ENCODE results near the gene POU5F1. TPM values are rescaled to one million over a fixed set of nuclear protein-coding genes. Genes with fewer than 3 reads are reported as not detected.
"Not testable (repeated sequence)": the region's sequence is repeated elsewhere in the genome, so short reads cannot be mapped to it uniquely, and the experiment has no call there.

POU5F1 gene
- total RNA-seq (2014; rRNA removed; shearing (Covaris generic)) (0.44 TPM in 1 of 2 replicates, not detected in the other), total RNA-seq (2022) (0.86 and 1.4 TPM in 2 replicates), Bru-seq, nascent RNA (percentile 31 among the genes with signal in this experiment), BruChase-seq, experiment 1, labeled RNA remaining after a 6-hour chase (percentile 33 among the genes with signal in this experiment), BruChase-seq, experiment 2, labeled RNA remaining after a 2-hour chase (percentile 31 among the genes with signal in this experiment)
- long read RNA-seq = 0 reads

GRCh38 chr6:31170600-31170881 lies at the start of gene POU5F1:
POU5F1 (minus strand) TSS chr6:31170682; CDS start chr6:31170620, 62 bp downstream.
- Histone ChIP-seq H2AFZ (ENCODE audit: low read length) (no peak within 1 kb of the TSS), H3K79me2 (ENCODE audit: insufficient read depth, low read depth, low read length) (no peaks in the 10 kb centered on the region), H3K9me3 (ENCODE audit: low read length) (no peaks in the 10 kb centered on the region), H3K4me1 (ENCODE audit: insufficient read depth, low read length, poor library complexity, severe bottlenecking) (peaks cover 3% of the 10 kb centered on the region), H4K20me1 (ENCODE audit: insufficient read depth, low read length) (no peaks in the 10 kb centered on the region), H3K4me3 (ENCODE audit: low read depth, low read length, poor library complexity, severe bottlenecking) (no peak within 1 kb of the TSS), H3K27ac (ENCODE audit: low read depth, low read length, poor library complexity, severe bottlenecking) (no peak within 1 kb of the TSS), H3K4me2 (ENCODE audit: low read length) (no peak within 1 kb of the TSS), H3K9me2 (ENCODE audit: insufficient read depth, low read length) (no peaks in the 10 kb centered on the region), H3K36me3 (ENCODE audit: insufficient read depth, low read length) (no peaks in the 10 kb centered on the region)
- no peak for DNase-seq (ENCODE audit: low spot score)
- no TSS peak for BruUV-seq (replicated peaks)
- ChIA-PET CTCF (ENCODE audit: unreplicated experiment) (no interaction called here), POLR2A (no interaction called here)
- intact Hi-C loops (cut with micrococcal nuclease; ENCODE audit: unreplicated experiment) = no loop called here
- no peak for TF ChIP-seq CTCF (conservative IDR thresholded peaks at IDR 0.05; ENCODE audit: low read length)
- no peak for TF ChIP-seq EZH2phosphoT487 (IDR thresholded peaks at IDR 0.05; ENCODE audit: borderline replicate concordance, low read depth, low read length)

GRCh38 chr6:31216208-31216898 lies 45.9 kb upstream of the POU5F1 start:
- Histone ChIP-seq H3K4me3 (ENCODE audit: low read depth, low read length, poor library complexity, severe bottlenecking) (peak overlapping the region; percentile 5), H3K36me3 (ENCODE audit: insufficient read depth, low read length) (no peaks in the 10 kb centered on the region; the same call in 1 of the 2 replicates), H3K9me2 (ENCODE audit: insufficient read depth, low read length) (no peaks in the 10 kb centered on the region), H2AFZ (ENCODE audit: low read length) (peak overlapping the region; percentile 89), H3K27ac (ENCODE audit: low read depth, low read length, poor library complexity, severe bottlenecking) (peak overlapping the region; percentile 53), H4K20me1 (ENCODE audit: insufficient read depth, low read length) (no peaks in the 10 kb centered on the region), H3K4me1 (ENCODE audit: insufficient read depth, low read length, poor library complexity, severe bottlenecking) (peaks cover 24% of the 10 kb centered on the region), H3K79me2 (ENCODE audit: insufficient read depth, low read depth, low read length) (no peaks in the 10 kb centered on the region), H3K4me2 (ENCODE audit: low read length) (peak overlapping the region; percentile 41; the same call in 1 of the 2 replicates), H3K9me3 (ENCODE audit: low read length) (peaks cover 51% of the 10 kb centered on the region)
- BruUV-seq (replicated peaks) = no TSS peak
- TF ChIP-seq CTCF (conservative IDR thresholded peaks at IDR 0.05; ENCODE audit: low read length) (no peak), EZH2phosphoT487 (IDR thresholded peaks at IDR 0.05; ENCODE audit: borderline replicate concordance, low read depth, low read length) (no peak)
- POLR2A ChIA-PET = interaction anchor here (0.6 to 0.7 kb wide), 3 partner anchors 9 to 509 kb away, joined by 3 to 4 read pairs (median 4); no protein-coding TSS in a partner anchor
- CTCF ChIA-PET (ENCODE audit: unreplicated experiment) = no interaction called here
- intact Hi-C loops (cut with micrococcal nuclease; ENCODE audit: unreplicated experiment) = no loop called here
- DNase-seq (ENCODE audit: low spot score) = peak; percentile 45

GRCh38 chr6:31215216-31215615 lies 44.7 kb upstream of the POU5F1 start:
- CTCF ChIA-PET (ENCODE audit: unreplicated experiment); H3K36me3 ChIP-seq (ENCODE audit: insufficient read depth, low read length); H3K9me2 ChIP-seq (ENCODE audit: insufficient read depth, low read length); H2AFZ ChIP-seq (ENCODE audit: low read length); DNase-seq (ENCODE audit: low spot score); H3K4me2 ChIP-seq (ENCODE audit: low read length); H3K27ac ChIP-seq (ENCODE audit: low read depth, low read length, poor library complexity, severe bottlenecking); BruUV-seq (replicated peaks); H3K4me3 ChIP-seq (ENCODE audit: low read depth, low read length, poor library complexity, severe bottlenecking); H4K20me1 ChIP-seq (ENCODE audit: insufficient read depth, low read length); H3K79me2 ChIP-seq (ENCODE audit: insufficient read depth, low read depth, low read length); intact Hi-C loops (cut with micrococcal nuclease; ENCODE audit: unreplicated experiment): not testable (repeated sequence)
- Histone ChIP-seq H3K9me3 (ENCODE audit: low read length) (peaks cover 49% of the 10 kb centered on the region), H3K4me1 (ENCODE audit: insufficient read depth, low read length, poor library complexity, severe bottlenecking) (peaks cover 15% of the 10 kb centered on the region)
- POLR2A ChIA-PET = interaction anchor here (0.7 kb wide), 2 partner anchors 20 to 510 kb away, joined by 4 read pairs; no protein-coding TSS in a partner anchor

All from OCI-LY7 (cell line).